ENCODE results near the gene ALPK3. TPM values are rescaled to one million over a fixed set of nuclear protein-coding genes. Genes with fewer than 3 reads are reported as not detected.

ALPK3 gene
- total and polyA plus RNA-seq, 10 of the 15 experiments (the other 5 are each of a cell fraction or from before 2014, with no cell fraction given), result under 0.01 to 0.05 (median 0.02) TPM; not detected in 6

GRCh38 chr15:84883916-84884781 is 67.0 kb downstream of the ALPK3 start, which contains the start of gene SLC28A1:
TSS of gene SLC28A1 (plus strand) at chr15:84884662. CDS start at chr15:84887761, 3,099 bp downstream.
- Histone ChIP-seq H2AFZ (ENCODE audit: control insufficient read depth, low read depth, low read length) (no peak within 1 kb of the TSS), H3K9ac (ENCODE audit: control insufficient read depth, insufficient read depth, low read length) (no peak within 1 kb of the TSS), H3K4me2 (ENCODE audit: control insufficient read depth, insufficient read depth) (no peak within 1 kb of the TSS), H3K4me1 (ENCODE audit: control insufficient read depth, insufficient read depth, low read length) (peaks cover 3% of the 10 kb centered on the region; the same call in 1 of the 2 replicates), H3K4me3 (no peak within 1 kb of the TSS), H4K20me1 (ENCODE audit: control insufficient read depth, insufficient read depth) (no peaks in the 10 kb centered on the region), H3K27ac (ENCODE audit: control insufficient read depth, insufficient read depth) (no peak within 1 kb of the TSS), H3K36me3 (ENCODE audit: control insufficient read depth in 2 of 2, insufficient read depth in 2 of 2, low read length in 1 of 2) (no peaks in the 10 kb centered on the region), H3K9me3 (replicated peaks; ENCODE audit: control insufficient read depth, insufficient read depth, low read length) (no peaks in the 10 kb centered on the region), H3K27me3 (replicated peaks in 1 of 2; ENCODE audit: control insufficient read depth in 2 of 2, insufficient read depth in 2 of 2, low read length in 1 of 2) (0 out of 4 replicates have a peak, but pooled peaks cover 0 to 2% of the 10 kb centered on the region in 2 experiments), H3K79me2 (ENCODE audit: control insufficient read depth, insufficient read depth, low read length) (no peaks in the 10 kb centered on the region)
- no peak for ATAC-seq
- intact Hi-C loops (cut with micrococcal nuclease; ENCODE audit: unreplicated experiment), result no loop called here
- ChIA-PET RAD21 (ENCODE audit: unreplicated experiment) (interaction anchor here (1.1 kb wide), 1 partner anchor 44 kb away, joined by 3 read pairs; no protein-coding TSS in a partner anchor), POLR2A (no interaction called here), SMC1A (ENCODE audit: uncharacterized antibody, unreplicated experiment) (no interaction called here), CTCF (no interaction called here)
- WGBS (ENCODE audit: insufficient coverage, insufficient replicate concordance, low lambda C conversion rate, missing lambda C conversion rate), result 42% methylated on average over 11 of the region's 11 CpGs
- DNase-seq (ENCODE audit: low read depth, low spot score), result no peak
- no peak for FAIRE-seq
- BruUV-seq (replicated peaks), result no TSS peak
- in situ Hi-C loops (cut with MboI), result no loop called here
- TF ChIP-seq E2F4 (IDR thresholded peaks at IDR 0.05; ENCODE audit: low read depth, low read length) (no peak), USF1 (IDR thresholded peaks at IDR 0.05; ENCODE audit: borderline replicate concordance, extremely low read length, insufficient read depth, low read depth, low read length) (no peak), PAX8 (IDR thresholded peaks at IDR 0.05) (no peak), HCFC1 (IDR thresholded peaks at IDR 0.05; ENCODE audit: low read length) (no peak), EZH2 (IDR thresholded peaks at IDR 0.05; ENCODE audit: borderline replicate concordance, control insufficient read depth, low read depth, low read length) (no peak), NFYB (IDR thresholded peaks at IDR 0.05; ENCODE audit: insufficient read depth, low read depth, low read length) (no peak), RELB (IDR thresholded peaks at IDR 0.05; ENCODE audit: low read depth) (no peak), BCLAF1 (IDR thresholded peaks at IDR 0.05) (no peak), MYC (IDR thresholded peaks at IDR 0.05; ENCODE audit: insufficient read depth, insufficient read length, insufficient replicate concordance, low read length, severe bottlenecking) (no peak), BMI1 (IDR thresholded peaks at IDR 0.05; ENCODE audit: borderline replicate concordance) (no peak), TBL1XR1 (IDR thresholded peaks at IDR 0.05; ENCODE audit: low read depth, low read length) (no peak), NKRF (conservative IDR thresholded peaks at IDR 0.05) (no peak), LARP7 (IDR thresholded peaks at IDR 0.05) (no peak)

Data from GM12878 (cell line).